Uterus (tissue), 4 donors: Measurements from ENCODE around the gene BTN3A1. TPM values are rescaled to one million over a fixed set of nuclear protein-coding genes. Genes with fewer than 3 reads are reported as not detected.

Experiments used
- DNase-seq, 2 donors: peaks; one replicate each; pipeline ENCODE4 v3.0.0-alpha.2; 2019 to 2020
- H3K27ac ChIP-seq, 2 donors: fragments of 200-600 bp; sonication (generic); 1 replicate in 1 of 2; 2 replicates in 1 of 2; pipeline ENCODE4 v1.5.1; 2016 to 2018
- H3K27me3 ChIP-seq, 2 donors: fragments of 200-600 bp; sonication (generic); one replicate each; pipeline ENCODE4 v1.5.1; 2018 to 2019; ENCODE audit warnings: control low read depth in 1 of 2
- H3K36me3 ChIP-seq, 2 donors: fragments of 200-600 bp; sonication (generic); one replicate each; pipeline ENCODE4 v1.5.1; 2019; ENCODE audit warnings: control low read depth in 1 of 2
- H3K4me1 ChIP-seq, 2 donors: fragments of 200-600 bp; sonication (generic); one replicate each; pipeline ENCODE4 v1.5.1; 2018 to 2019; ENCODE audit warnings: control low read depth in 1 of 2
- H3K4me3 ChIP-seq, 2 donors: fragments of 200-600 bp; sonication (generic); 1 replicate in 1 of 2; 2 replicates in 1 of 2; pipeline ENCODE4 v1.5.1; 2018 to 2019; ENCODE audit warnings: mild to moderate bottlenecking in 1 of 2
- H3K9me3 ChIP-seq, 2 donors: fragments of 200-600 bp; sonication (generic); one replicate each; pipeline ENCODE4 v1.5.1; 2019; ENCODE audit warnings: control low read depth in 1 of 2
- CTCF ChIP-seq, 4 experiments: fragments of 200-600 bp in 2 of 4; fragments of 450-650 bp in 2 of 4; sonication (generic) in 2 of 4; IDR thresholded peaks; one replicate each; pipeline ENCODE4 v1.5.1; 2016 to 2019; ENCODE audit warnings: antibody characterized with exemption in 4 of 4, mild to moderate bottlenecking in 2 of 4, moderate library complexity in 1 of 4
- POLR2A ChIP-seq, 2 donors: fragments of 450-650 bp; IDR thresholded peaks; one replicate each; pipeline ENCODE4 v1.6.1; 2016; ENCODE audit warnings: antibody characterized with exemption in 2 of 2, mild to moderate bottlenecking in 1 of 2, moderate library complexity in 1 of 2
- intact Hi-C: fragments of 100-400 bp; cut with DNase I; formaldehyde crosslinking; loops from one replicate; pipeline ENCODE4 v1.15.1; 2023; ENCODE audit warnings: low total_unique reads
- total RNA-seq, 4 donors: library from RNA; depleted of rRNA in 3 of 4; stranded (reverse); fragments of >200 nt in 3 of 4; gene quantifications; one replicate each; pipeline versions ENCODE4 v1.1.0 to v1.2.4, GENCODE V29; 2014 to 2023
- donor health status: DM: yes; HTN: yes; CAD: no.

The BTN3A1 gene
- total RNA-seq, 4 donors from 2014 or later, result 9.1 to 64.2 (median 20.8) TPM

DNA sequence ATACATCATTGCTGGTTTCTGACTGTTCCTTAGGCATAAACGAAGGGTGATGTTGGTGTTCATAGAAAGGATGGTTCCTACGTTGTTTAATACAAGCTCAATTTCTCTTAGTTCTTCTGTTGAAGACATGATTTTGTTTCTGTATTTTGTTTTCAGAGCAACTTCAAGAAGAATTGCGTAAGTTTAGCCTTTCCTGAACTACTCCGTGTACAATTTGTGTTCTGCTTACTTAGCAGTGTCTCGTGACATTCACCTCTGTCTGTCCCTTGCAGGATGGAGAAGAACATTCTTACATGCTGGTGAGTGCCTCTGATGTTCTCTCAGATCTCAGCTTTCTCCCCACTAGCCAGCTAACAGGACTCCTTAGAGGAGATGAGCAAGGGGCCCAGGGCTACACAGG, 11.5 kb upstream of the BTN3A1 start:
- Histone ChIP-seq H3K4me1 (no peaks in the 10 kb centered on the region), H3K27ac (no peak overlapping the region), H3K36me3 (no peaks in the 10 kb centered on the region), H3K4me3 (no peak overlapping the region), H3K27me3 (no peaks in the 10 kb centered on the region), H3K9me3 (no peaks in the 10 kb centered on the region)
- DNase-seq, result no peak
- TF ChIP-seq POLR2A (IDR thresholded peaks at IDR 0.05) (no peak), CTCF (IDR thresholded peaks at IDR 0.05) (no peak)
- intact Hi-C loops, result no loop called here

DNA sequence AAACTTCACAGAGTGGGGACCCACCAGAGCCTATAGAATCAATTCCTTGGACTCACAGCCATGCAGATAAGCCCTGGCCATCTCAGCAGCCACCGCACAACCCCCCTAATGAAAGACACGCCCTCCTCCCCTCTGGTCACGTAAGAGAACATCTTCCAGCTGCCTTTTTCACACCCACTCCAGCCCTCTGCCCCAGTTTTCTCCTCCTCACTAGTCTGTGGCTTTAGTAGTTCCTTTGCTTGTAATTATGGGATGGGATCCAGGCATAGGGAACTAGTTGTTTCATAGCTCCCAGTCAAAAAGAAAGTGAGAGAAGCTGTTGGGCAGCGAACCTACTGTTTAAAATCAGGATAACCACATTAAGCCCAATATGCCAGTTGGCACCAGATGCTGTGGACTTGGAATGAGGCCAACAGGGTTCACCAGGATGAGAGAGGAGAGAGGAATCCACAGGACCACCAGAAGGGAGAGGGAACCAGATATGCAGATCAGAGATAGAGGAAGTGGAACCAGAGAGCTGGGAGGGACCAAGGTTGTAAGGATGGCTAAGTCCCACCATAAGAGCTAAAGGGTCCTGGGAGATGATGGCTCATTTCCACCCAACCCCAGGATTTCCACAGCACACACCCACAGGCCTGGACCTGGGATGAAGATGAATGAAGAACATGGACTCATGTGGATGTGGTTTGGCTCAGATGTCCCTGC, 9.0 kb upstream of the BTN3A1 start:
- Histone ChIP-seq H3K9me3 (no peaks in the 10 kb centered on the region), H3K27ac (no peak overlapping the region), H3K4me3 (no peak overlapping the region), H3K4me1 (no peaks in the 10 kb centered on the region), H3K36me3 (no peaks in the 10 kb centered on the region), H3K27me3 (no peaks in the 10 kb centered on the region)
- intact Hi-C loops, result no loop called here
- no peak for TF ChIP-seq CTCF (IDR thresholded peaks at IDR 0.05)
- TF ChIP-seq POLR2A (IDR thresholded peaks at IDR 0.05), result no peak
- no peak for DNase-seq

- Histone ChIP-seq H3K9me3 (no peaks in the 10 kb centered on the region), H3K27ac (no peak overlapping the region), H3K4me3 (no peak overlapping the region), H3K36me3 (no peaks in the 10 kb centered on the region), H3K27me3 (no peaks in the 10 kb centered on the region), H3K4me1 (no peaks in the 10 kb centered on the region)
- no peak for DNase-seq
- TF ChIP-seq POLR2A (IDR thresholded peaks at IDR 0.05) (no peak), CTCF (IDR thresholded peaks at IDR 0.05) (no peak)
- intact Hi-C loops, result no loop called here
Observed at GRCh38 chr6:26394289-26394688, 7.8 kb upstream of the BTN3A1 start.

DNA sequence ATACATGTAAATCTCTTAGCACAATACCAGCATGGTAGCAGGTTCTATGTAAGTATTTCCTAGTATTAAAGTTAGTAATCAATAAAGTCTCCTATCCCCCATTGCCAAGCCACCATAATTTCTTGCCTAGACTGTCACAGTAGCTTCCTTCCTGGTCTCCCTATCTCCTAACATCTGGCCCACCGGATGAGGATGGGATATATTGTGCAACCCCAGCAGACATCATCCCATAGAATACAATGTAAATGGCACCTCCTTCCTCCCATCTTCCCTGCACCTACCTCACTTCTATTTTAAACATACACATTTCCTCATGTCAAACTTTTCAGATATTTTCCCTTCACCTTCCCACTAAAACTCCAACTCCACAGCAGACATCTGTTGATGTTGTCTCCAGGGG, 3.5 kb upstream of the BTN3A1 start:
- DNase-seq, result no peak
- no peak overlapping the region for H3K27ac ChIP-seq
- no peaks in the 10 kb centered on the region for H3K27me3 ChIP-seq
- no peaks in the 10 kb centered on the region for H3K4me1 ChIP-seq
- intact Hi-C loops, result no loop called here
- H3K4me3 ChIP-seq, result no peak overlapping the region
- no peaks in the 10 kb centered on the region for H3K36me3 ChIP-seq
- no peak for TF ChIP-seq POLR2A (IDR thresholded peaks at IDR 0.05)
- no peak for TF ChIP-seq CTCF (IDR thresholded peaks at IDR 0.05)
- H3K9me3 ChIP-seq, result no peaks in the 10 kb centered on the region

- DNase-seq, result no peak
- H3K4me1 ChIP-seq, result no peaks in the 10 kb centered on the region
- no peak overlapping the region for H3K4me3 ChIP-seq
- no peaks in the 10 kb centered on the region for H3K27me3 ChIP-seq
- no peaks in the 10 kb centered on the region for H3K9me3 ChIP-seq
- TF ChIP-seq CTCF (IDR thresholded peaks at IDR 0.05) (no peak), POLR2A (IDR thresholded peaks at IDR 0.05) (no peak)
- no peaks in the 10 kb centered on the region for H3K36me3 ChIP-seq
- no peak overlapping the region for H3K27ac ChIP-seq
- intact Hi-C loops, result no loop called here
Observed at GRCh38 chr6:26400626-26401025, 1.4 kb upstream of the BTN3A1 start.
